Activated T-cell treated with anti-CD3 and anti-CD28 coated beads, Interleukin-2, amount 50 U/mL, for 72 hours (primary cell): Measurements from ENCODE around the gene SHF. TPM values are rescaled to one million over a fixed set of nuclear protein-coding genes. Genes with fewer than 3 reads are reported as not detected.

Experiments
- ATAC-seq, 2 donors: fragments of 150-1000 bp; cut with Tn5 transposase; replicated peaks in 1 of 2; 2 replicates each; pipeline ENCODE4 v1.10.0; 2021; ENCODE audit warnings: moderate library complexity in 2 of 2, mild to moderate bottlenecking in 1 of 2
- DNase-seq, 2 donors: peaks; one replicate each; pipeline ENCODE4 v3.0.0; 2021 to 2022; ENCODE audit warnings: mixed read lengths in 1 of 2
- H3K27ac Mint-ChIP-seq: one replicate; pipeline ENCODE4 v1.8.0; 2022; ENCODE audit warnings: mild to moderate bottlenecking, moderate library complexity, mixed read lengths
- H3K27me3 Mint-ChIP-seq: one replicate; pipeline ENCODE4 v1.8.0; 2022; ENCODE audit warnings: low read depth, mixed read lengths
- H3K36me3 Mint-ChIP-seq, 2 donors: one replicate each; pipeline ENCODE4 v1.8.0; 2022; ENCODE audit warnings: mixed read lengths in 2 of 2, mild to moderate bottlenecking in 1 of 2; ENCODE audit not compliant: insufficient read depth in 2 of 2
- H3K4me1 Mint-ChIP-seq: one replicate; pipeline ENCODE4 v1.8.0; 2022; ENCODE audit warnings: low read depth, mixed read lengths
- H3K4me3 Mint-ChIP-seq, 2 donors: one replicate each; pipeline ENCODE4 v1.8.0; 2022; ENCODE audit warnings: mild to moderate bottlenecking in 2 of 2, mixed read lengths in 2 of 2, moderate library complexity in 2 of 2
- H3K9me3 Mint-ChIP-seq, 2 donors: one replicate each; pipeline ENCODE4 v1.8.0; 2022; ENCODE audit warnings: mixed read lengths in 2 of 2
- total RNA-seq, 2 donors: library from RNA; stranded (reverse); gene quantifications; one replicate each; pipeline ENCODE4 v1.2.3, GENCODE V29; 2022

Gene SHF
- total RNA-seq, 2 donors from 2014 or later = 11.7 to 16.8 TPM

- Mint-ChIP-seq H3K27me3 (no peaks in the 10 kb centered on the region), H3K27ac (no peak overlapping the region), H3K36me3 (no peaks in the 10 kb centered on the region), H3K9me3 (no peaks in the 10 kb centered on the region), H3K4me1 (no peaks in the 10 kb centered on the region), H3K4me3 (no peak overlapping the region)
- DNase-seq (no peak), ATAC-seq (no peak)
Measured at GRCh38 chr15:45171912-45172311, 15.9 kb downstream of the SHF start.

- Mint-ChIP-seq H3K27me3 (no peaks in the 10 kb centered on the region), H3K4me3 (no peak overlapping the region), H3K36me3 (no peaks in the 10 kb centered on the region), H3K4me1 (peaks cover 12% of the 10 kb centered on the region), H3K27ac (no peak overlapping the region), H3K9me3 (no peaks in the 10 kb centered on the region)
- ATAC-seq = no peak
- DNase-seq = no peak
Measured at GRCh38 chr15:45169608-45170480, 17.9 kb downstream of the SHF start.

DNA sequence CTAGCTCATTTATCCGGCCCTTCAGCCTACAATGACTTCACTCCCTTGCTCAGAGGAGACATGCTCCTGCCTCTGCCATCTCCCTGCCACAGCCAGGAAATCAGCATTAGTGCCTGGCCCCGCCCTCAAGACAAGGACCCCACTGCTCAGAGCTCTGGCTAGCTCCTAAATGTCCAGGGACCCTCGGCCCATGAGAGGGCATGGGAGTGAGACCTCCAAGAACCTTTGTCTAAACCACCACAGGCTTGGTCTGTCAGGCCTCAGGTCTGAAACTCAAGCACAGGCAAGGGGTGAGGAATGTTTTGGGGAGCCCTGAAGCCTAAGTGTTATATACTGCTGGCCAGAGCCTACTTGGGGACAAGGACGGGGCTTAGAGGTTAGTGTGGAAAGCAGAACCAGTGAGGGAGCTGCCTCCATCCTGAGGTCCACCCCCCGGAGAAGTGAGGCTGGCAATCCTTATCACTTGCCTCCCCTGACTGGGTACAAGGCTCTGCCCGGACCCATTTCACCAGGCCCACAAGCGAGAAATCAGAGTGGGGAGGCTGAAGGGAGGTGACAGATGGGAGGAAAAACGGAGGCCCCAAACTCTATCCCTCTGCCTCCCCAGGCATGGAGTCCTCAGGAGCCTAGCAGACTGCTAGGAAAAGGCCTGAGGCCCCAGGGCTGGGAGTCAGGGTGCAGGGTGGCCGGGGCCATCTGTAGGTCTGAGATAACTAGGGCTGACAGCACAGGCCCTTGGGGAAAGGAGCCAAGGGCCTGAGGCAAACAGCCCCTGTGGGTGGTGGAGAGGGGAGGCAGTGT, 18.8 kb downstream of the SHF start:
- Mint-ChIP-seq H3K36me3 (no peaks in the 10 kb centered on the region), H3K4me3 (no peak overlapping the region), H3K27ac (no peak overlapping the region), H3K9me3 (no peaks in the 10 kb centered on the region), H3K4me1 (peaks cover 12% of the 10 kb centered on the region), H3K27me3 (no peaks in the 10 kb centered on the region)
- DNase-seq (no peak), ATAC-seq (no peak)

DNA sequence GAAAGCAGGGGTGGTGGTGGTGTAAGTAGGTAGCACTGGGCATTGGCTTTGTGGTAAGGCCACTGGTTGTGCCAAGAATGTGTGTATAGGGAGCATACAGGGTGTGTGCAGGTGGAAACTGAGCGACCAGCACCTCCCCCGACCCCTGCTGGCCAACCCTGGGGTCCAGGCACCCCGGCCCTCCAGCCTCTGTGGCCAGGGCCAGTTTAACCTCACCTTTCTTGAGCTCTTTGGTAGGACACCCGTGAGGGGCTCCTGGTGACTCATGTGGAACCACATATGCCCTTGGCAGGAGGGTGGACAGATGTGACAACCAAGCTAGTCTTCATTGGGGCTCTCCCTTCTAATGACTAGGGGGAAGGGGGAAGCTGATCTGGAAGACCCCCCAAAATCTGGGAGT, 19.5 kb downstream of the SHF start:
- H3K4me1 Mint-ChIP-seq = peaks cover 12% of the 10 kb centered on the region
- no peaks in the 10 kb centered on the region for H3K36me3 Mint-ChIP-seq
- DNase-seq (no peak), ATAC-seq (no peak)
- no peak overlapping the region for H3K27ac Mint-ChIP-seq
- no peaks in the 10 kb centered on the region for H3K27me3 Mint-ChIP-seq
- H3K4me3 Mint-ChIP-seq = no peak overlapping the region
- H3K9me3 Mint-ChIP-seq = no peaks in the 10 kb centered on the region

GRCh38 chr15:45167631-45168205, 20.0 kb downstream of the SHF start:
- peaks cover 17% of the 10 kb centered on the region for H3K4me1 Mint-ChIP-seq
- H3K9me3 Mint-ChIP-seq = no peaks in the 10 kb centered on the region
- no peak for DNase-seq
- no peak for ATAC-seq
- no peaks in the 10 kb centered on the region for H3K27me3 Mint-ChIP-seq
- H3K27ac Mint-ChIP-seq = peak overlapping the region; percentile 46
- H3K36me3 Mint-ChIP-seq = no peaks in the 10 kb centered on the region
- peak overlapping the region; percentile 71 to 75 for H3K4me3 Mint-ChIP-seq

- no peaks in the 10 kb centered on the region for H3K9me3 Mint-ChIP-seq
- no peaks in the 10 kb centered on the region for H3K36me3 Mint-ChIP-seq
- DNase-seq (peak; percentile 88 to 90), ATAC-seq (peak; percentile 94 to 95)
- H3K27ac Mint-ChIP-seq = peak overlapping the region; percentile 46
- H3K27me3 Mint-ChIP-seq = no peaks in the 10 kb centered on the region
- peak overlapping the region; percentile 75 to 84 for H3K4me3 Mint-ChIP-seq
- peaks cover 17% of the 10 kb centered on the region for H3K4me1 Mint-ChIP-seq
Measured at GRCh38 chr15:45166834-45167630, 20.7 kb downstream of the SHF start.

DNA sequence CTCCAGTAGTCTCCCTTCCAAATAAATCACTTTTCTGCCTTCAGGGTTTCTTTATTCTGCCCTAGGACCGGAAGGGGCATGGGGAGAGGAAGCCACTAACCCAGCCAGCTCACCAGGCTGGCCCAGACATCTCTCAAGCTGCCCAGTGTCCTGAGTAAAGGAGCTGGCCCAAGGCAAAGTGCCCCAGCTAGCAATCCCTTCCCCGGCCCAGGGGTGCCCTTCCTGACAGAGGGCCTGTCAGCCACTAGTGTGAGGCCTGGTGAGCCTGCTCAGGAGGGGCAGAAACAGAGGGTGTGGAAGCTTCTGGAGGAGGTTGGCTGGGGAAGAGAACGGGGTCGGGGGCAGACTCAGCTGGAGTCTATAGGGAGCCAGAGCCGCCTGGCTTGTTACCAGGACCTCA, 22.2 kb downstream of the SHF start:
- Mint-ChIP-seq H3K4me1 (peaks cover 17% of the 10 kb centered on the region), H3K4me3 (peak overlapping the region; percentile 78 to 84), H3K36me3 (no peaks in the 10 kb centered on the region), H3K27me3 (no peaks in the 10 kb centered on the region), H3K9me3 (no peaks in the 10 kb centered on the region), H3K27ac (peak overlapping the region; percentile 82)
- no peak for DNase-seq
- no peak for ATAC-seq

- DNase-seq (no peak), ATAC-seq (no peak)
- H3K27ac Mint-ChIP-seq = no peak overlapping the region
- H3K4me3 Mint-ChIP-seq = peak overlapping the region; percentile 3 to 78
- H3K9me3 Mint-ChIP-seq = no peaks in the 10 kb centered on the region
- no peaks in the 10 kb centered on the region for H3K36me3 Mint-ChIP-seq
- peaks cover 17% of the 10 kb centered on the region for H3K4me1 Mint-ChIP-seq
- no peaks in the 10 kb centered on the region for H3K27me3 Mint-ChIP-seq
Measured at GRCh38 chr15:45164914-45165313, 22.9 kb downstream of the SHF start.

GRCh38 chr15:45163508-45163856, 24.3 kb downstream of the SHF start:
- no peak for DNase-seq
- H3K4me3 Mint-ChIP-seq = no peak overlapping the region
- peaks cover 17% of the 10 kb centered on the region for H3K4me1 Mint-ChIP-seq
- no peaks in the 10 kb centered on the region for H3K27me3 Mint-ChIP-seq
- no peak overlapping the region for H3K27ac Mint-ChIP-seq
- H3K9me3 Mint-ChIP-seq = no peaks in the 10 kb centered on the region
- no peak for ATAC-seq
- no peaks in the 10 kb centered on the region for H3K36me3 Mint-ChIP-seq

- Mint-ChIP-seq H3K27ac (no peak overlapping the region), H3K9me3 (no peaks in the 10 kb centered on the region), H3K36me3 (no peaks in the 10 kb centered on the region), H3K4me3 (no peak overlapping the region), H3K27me3 (no peaks in the 10 kb centered on the region), H3K4me1 (peaks cover 21% of the 10 kb centered on the region)
- peak; percentile 29 to 36 for ATAC-seq
- peak; percentile 71 to 73 for DNase-seq
Measured at GRCh38 chr15:45162771-45163507, 24.8 kb downstream of the SHF start.

DNA sequence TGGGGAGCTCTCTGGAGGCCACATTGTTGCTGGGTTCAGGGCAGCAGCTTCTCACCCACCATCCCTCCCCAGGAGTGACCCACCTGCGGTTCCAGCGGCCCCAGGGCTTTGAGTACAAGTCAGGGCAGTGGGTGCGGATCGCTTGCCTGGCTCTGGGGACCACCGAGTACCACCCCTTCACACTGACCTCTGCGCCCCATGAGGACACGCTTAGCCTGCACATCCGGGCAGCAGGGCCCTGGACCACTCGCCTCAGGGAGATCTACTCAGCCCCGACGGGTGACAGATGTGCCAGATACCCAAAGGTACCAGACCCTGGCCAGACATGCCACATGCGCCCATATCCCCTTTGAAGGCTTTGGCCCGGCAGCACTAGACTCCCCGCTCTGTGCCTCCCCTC, 26.1 kb downstream of the SHF start:
- H3K4me1 Mint-ChIP-seq = peaks cover 34% of the 10 kb centered on the region
- H3K27me3 Mint-ChIP-seq = no peaks in the 10 kb centered on the region
- no peak for ATAC-seq
- no peaks in the 10 kb centered on the region for H3K36me3 Mint-ChIP-seq
- H3K4me3 Mint-ChIP-seq = no peak overlapping the region
- no peak for DNase-seq
- H3K9me3 Mint-ChIP-seq = no peaks in the 10 kb centered on the region
- no peak overlapping the region for H3K27ac Mint-ChIP-seq

DNA sequence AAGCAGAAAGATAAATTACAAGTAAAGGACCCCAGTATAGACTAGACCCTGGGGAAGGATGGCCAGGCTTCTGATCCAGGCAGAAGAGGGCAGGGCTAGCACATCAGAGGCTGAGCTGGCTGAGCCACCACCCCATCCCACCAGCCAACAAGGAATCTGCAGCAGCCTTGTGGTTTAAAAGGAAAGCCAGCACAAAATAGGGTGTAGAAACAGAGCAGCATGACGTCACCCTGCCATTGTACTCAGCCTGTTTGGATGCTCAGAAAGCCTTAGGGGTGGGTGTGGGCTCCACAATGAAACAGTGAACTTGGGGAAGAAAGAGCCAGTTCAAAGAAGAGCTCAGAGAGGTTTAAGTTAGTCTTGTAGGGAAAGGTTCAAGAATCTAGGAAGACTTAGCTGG, 29.8 kb downstream of the SHF start:
- no peaks in the 10 kb centered on the region for H3K9me3 Mint-ChIP-seq
- H3K4me3 Mint-ChIP-seq = no peak overlapping the region
- ATAC-seq (peak; percentile 15 to 48), DNase-seq (peak in 1 of 2 donors; percentile 25)
- no peaks in the 10 kb centered on the region for H3K27me3 Mint-ChIP-seq
- H3K27ac Mint-ChIP-seq = peak overlapping the region; percentile 1
- H3K4me1 Mint-ChIP-seq = peaks cover 20% of the 10 kb centered on the region
- no peaks in the 10 kb centered on the region for H3K36me3 Mint-ChIP-seq
